C4-2B (cell line): ENCODE results near the gene RPL27A.

Source experiments
- H3K27ac ChIP-seq: fragments of 450-650 bp; 2 replicates; pipeline ENCODE4 v1.5.1; 2017
- CTCF ChIP-seq: fragments of 450-650 bp; conservative IDR thresholded peaks from 2 replicates; pipeline ENCODE4 v1.5.1; 2017; ENCODE audit warnings: mild to moderate bottlenecking
- ZFX ChIP-seq: fragments of 450-650 bp; IDR thresholded peaks from 2 replicates; pipeline ENCODE4 v1.6.1; 2017

RPL27A gene

GRCh38 chr11:8674859-8675258, 7.7 kb upstream of the RPL27A start:
- TF ChIP-seq ZFX (no peak), CTCF (no peak)
- no peak overlapping the region for H3K27ac ChIP-seq

- H3K27ac ChIP-seq, result no peak overlapping the region
- TF ChIP-seq ZFX (no peak), CTCF (no peak)
Measured at GRCh38 chr11:8676458-8676857, 6.1 kb upstream of the RPL27A start.

GRCh38 chr11:8679006-8679405, 3.6 kb upstream of the RPL27A start:
- TF ChIP-seq ZFX (no peak), CTCF (no peak)
- H3K27ac ChIP-seq, result no peak overlapping the region

GRCh38 chr11:8681837-8682302, 722 bp upstream of the RPL27A start:
- TF ChIP-seq CTCF, result no peak
- no peak for TF ChIP-seq ZFX
- H3K27ac ChIP-seq, result peak overlapping the region; percentile 100

- peak overlapping the region; percentile 100 for H3K27ac ChIP-seq
- TF ChIP-seq ZFX (peak; percentile 65), CTCF (no peak)
Measured at GRCh38 chr11:8683115-8683807, 669 bp downstream of the RPL27A start.

GRCh38 chr11:8684600-8685290, 2.2 kb downstream of the RPL27A start:
- TF ChIP-seq ZFX, result no peak
- no peak for TF ChIP-seq CTCF
- H3K27ac ChIP-seq, result peak overlapping the region; percentile 100; the same call in 1 of the 2 replicates

GRCh38 chr11:8685306-8685705, 2.7 kb downstream of the RPL27A start:
- peak overlapping the region; percentile 100; the same call in 1 of the 2 replicates for H3K27ac ChIP-seq
- TF ChIP-seq ZFX (no peak), CTCF (no peak)
